AG04450 (cell line): ENCODE results near the gene PEAK3. TPM values are rescaled to one million over a fixed set of nuclear protein-coding genes. Genes with fewer than 3 reads are reported as not detected.
A peak's percentile ranks its signal among the peaks of the same experiment; 100 is the strongest.

Experiments
- CTCF ChIA-PET: fragments of 300-600, 350-600 bp; formaldehyde crosslinking; extraction: SDS; loops from one replicate; lab custom pipeline; 2022; ENCODE audit warnings: antibody characterized with exemption, inconsistent platforms; lab: Charles Lee
- POLR2A ChIA-PET: fragments of 350-600 bp; formaldehyde crosslinking; extraction: SDS; loops from one replicate; lab custom pipeline; 2021; ENCODE audit warnings: antibody characterized with exemption, inconsistent platforms; lab: Yijun Ruan, JAX
- DNase-seq: peaks from one replicate; pipeline ENCODE4 v3.0.0-alpha.2; 2011; ENCODE audit warnings: low read depth, low spot score
- H3K27ac ChIP-seq: one replicate; pipeline ENCODE4 v1.5.1; 2012; ENCODE audit warnings: low read depth, low read length, control low read depth
- H3K27me3 ChIP-seq: one replicate; pipeline ENCODE4 v1.6.0; 2012; ENCODE audit warnings: low read length; ENCODE audit not compliant: control insufficient read depth, insufficient read depth
- H3K4me3 ChIP-seq: 2 replicates; pipeline ENCODE4 v1.5.1; 2011; ENCODE audit warnings: mild to moderate bottlenecking, low read depth, low read length, control low read depth
- H3K9me3 ChIP-seq: 2 replicates; pipeline ENCODE4 v1.5.1; 2012; ENCODE audit warnings: low read length; ENCODE audit not compliant: control insufficient read depth, insufficient read depth
- polyA plus RNA-seq: library from polyadenylated mRNA; depleted of rRNA; stranded (reverse); fragments of >200 nt; gene quantifications from 2 replicates; pipeline ENCODE4 v1.2.3, GENCODE V29; 2011
- TF ChIP-seq, protein P1 (sequence below): IDR thresholded peaks from 2 replicates; pipeline ENCODE4 v1.5.1; 2011; ENCODE audit warnings: low read depth, low read length, control low read depth, inconsistent platforms

The PEAK3 gene
- polyA plus RNA-seq, 1 experiment, result 0.04 TPM

DNA sequence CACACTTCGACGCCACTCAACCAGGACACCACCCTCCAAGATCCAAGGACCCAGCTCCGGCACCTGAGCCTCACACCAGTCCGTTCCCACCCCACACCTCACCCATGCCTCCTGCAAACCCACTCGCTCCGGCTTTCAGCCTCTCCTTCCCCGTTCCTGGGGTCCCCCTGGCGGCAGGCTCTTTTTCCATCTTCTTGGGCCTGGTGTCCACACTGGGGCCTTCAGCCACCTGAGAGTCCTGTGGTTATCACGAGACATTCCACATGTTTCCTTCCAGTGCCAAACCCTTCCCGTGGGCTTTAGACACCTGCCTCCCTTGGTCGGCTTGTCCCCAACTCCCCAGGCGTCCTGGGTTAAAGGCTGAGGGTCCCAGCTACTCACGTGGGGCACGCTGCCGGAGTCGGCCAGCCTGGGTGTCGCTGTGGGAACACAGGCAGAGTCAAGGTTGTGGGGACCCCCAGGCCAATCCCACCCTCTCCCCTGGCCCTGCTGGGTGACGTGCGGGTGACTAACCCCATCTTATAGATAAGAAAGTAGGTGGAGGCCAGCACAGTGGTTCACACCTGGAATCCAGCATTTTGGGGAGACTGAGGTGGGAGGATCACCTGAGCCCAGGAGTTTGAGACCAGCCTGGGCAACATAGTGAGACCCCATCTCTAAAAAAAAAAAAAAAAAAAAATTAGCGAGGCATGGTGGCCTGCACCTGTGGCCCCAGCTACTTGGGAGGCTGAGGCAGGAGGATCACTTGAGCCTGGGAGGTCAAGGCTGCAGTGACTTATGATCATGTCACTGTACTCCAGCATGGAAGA lies 27.7 kb downstream of the PEAK3 start:
- Histone ChIP-seq H3K9me3 (no peaks in the 10 kb centered on the region; the same call in 1 of the 2 replicates), H3K4me3 (no peak overlapping the region), H3K27me3 (peaks cover 36% of the 10 kb centered on the region), H3K27ac (no peak overlapping the region)
- TF ChIP-seq, protein P1, sequence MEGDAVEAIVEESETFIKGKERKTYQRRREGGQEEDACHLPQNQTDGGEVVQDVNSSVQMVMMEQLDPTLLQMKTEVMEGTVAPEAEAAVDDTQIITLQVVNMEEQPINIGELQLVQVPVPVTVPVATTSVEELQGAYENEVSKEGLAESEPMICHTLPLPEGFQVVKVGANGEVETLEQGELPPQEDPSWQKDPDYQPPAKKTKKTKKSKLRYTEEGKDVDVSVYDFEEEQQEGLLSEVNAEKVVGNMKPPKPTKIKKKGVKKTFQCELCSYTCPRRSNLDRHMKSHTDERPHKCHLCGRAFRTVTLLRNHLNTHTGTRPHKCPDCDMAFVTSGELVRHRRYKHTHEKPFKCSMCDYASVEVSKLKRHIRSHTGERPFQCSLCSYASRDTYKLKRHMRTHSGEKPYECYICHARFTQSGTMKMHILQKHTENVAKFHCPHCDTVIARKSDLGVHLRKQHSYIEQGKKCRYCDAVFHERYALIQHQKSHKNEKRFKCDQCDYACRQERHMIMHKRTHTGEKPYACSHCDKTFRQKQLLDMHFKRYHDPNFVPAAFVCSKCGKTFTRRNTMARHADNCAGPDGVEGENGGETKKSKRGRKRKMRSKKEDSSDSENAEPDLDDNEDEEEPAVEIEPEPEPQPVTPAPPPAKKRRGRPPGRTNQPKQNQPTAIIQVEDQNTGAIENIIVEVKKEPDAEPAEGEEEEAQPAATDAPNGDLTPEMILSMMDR, result peak; percentile 76
- ChIA-PET CTCF (interaction anchor here (1.0 to 2.1 kb wide), 2 partner anchors 9 to 98 kb away, joined by 3 to 8 read pairs; no protein-coding TSS in a partner anchor), POLR2A (interaction anchor here (0.6 to 1.0 kb wide), 2 partner anchors 15 kb away, joined by 3 read pairs; no protein-coding TSS in a partner anchor)
- no peak for DNase-seq

DNA sequence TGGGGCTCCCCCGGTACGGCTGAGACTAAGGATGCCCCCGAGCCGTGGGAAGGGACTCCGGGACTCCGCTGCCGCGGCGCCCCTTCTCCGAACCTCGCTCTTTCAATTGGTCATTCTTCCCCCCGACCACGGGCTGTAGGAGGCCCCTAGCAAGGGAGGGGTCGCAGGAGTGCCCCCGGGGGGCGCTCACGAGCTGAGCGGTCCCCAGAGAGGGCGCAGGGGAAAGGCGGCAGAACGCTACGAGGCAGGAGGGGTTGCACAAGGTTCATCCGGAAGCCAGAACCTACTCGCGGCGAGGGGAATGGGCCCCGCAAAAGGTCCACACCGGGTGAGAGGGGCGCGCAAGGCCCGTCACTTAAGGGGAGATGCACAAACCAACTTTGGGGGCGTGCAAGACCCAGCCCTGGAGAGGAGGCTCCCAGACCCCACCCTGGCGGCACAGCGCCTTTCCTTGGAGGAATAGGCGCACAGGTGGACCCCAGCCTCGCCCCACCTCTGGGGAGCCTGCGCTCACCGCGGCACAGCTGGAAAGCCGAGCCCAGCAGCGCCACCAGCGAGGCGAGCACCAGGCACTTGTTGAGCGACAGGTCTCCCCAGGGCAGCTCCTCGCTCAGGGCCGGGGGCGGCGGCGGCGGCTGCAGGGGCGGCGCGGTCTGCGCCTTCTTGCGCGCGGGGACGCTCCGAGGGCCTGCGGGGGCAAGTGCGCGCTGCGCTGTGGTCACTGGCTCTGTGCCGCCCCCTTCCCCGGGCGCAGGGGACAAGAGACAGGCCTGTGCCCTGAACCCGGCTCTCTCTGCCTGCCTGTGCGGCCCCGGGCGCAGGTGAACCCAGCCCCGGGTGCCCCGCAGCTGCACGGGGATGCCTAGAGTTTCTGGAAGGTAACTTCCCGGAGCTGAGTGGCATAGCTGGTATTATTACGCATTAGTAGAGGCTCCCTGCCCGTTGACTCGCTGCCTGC lies 28.6 kb downstream of the PEAK3 start:
- ChIA-PET CTCF (interaction anchor here (0.7 to 2.1 kb wide), 3 partner anchors 10 to 97 kb away, joined by 3 to 8 read pairs (median 3); no protein-coding TSS in a partner anchor), POLR2A (interaction anchor here (0.6 kb wide), 2 partner anchors 14 to 116 kb away, joined by 3 read pairs; no protein-coding TSS in a partner anchor)
- no peaks in the 10 kb centered on the region; the same call in 1 of the 2 replicates for H3K9me3 ChIP-seq
- no peak for DNase-seq
- peaks cover 36% of the 10 kb centered on the region for H3K27me3 ChIP-seq
- TF ChIP-seq, protein P1, result 0 out of 2 replicates have a peak, but pooled peaks have one; percentile 22
- H3K4me3 ChIP-seq, result no peak overlapping the region
- no peak overlapping the region for H3K27ac ChIP-seq

DNA sequence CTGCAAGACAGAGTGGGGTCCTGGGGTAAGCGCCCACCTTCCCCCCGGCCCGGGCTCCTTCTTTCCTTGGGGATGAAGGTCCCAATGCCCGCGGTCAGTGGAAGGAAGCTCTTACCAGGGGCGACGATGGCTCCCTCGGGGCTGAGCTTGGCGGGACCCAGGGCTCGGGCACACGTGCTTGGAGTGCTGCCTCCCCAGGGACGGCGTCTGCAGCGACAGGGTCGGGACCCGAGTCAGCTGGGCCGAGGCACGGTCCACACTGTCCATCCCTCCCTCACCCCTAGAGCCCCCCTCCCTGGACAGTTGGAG lies 29.2 kb downstream of the PEAK3 start:
- TF ChIP-seq, protein P1, result no peak
- ChIA-PET CTCF (no interaction called here), POLR2A (no interaction called here)
- no peak for DNase-seq
- H3K4me3 ChIP-seq, result no peak overlapping the region
- no peaks in the 10 kb centered on the region; the same call in 1 of the 2 replicates for H3K9me3 ChIP-seq
- H3K27ac ChIP-seq, result no peak overlapping the region
- H3K27me3 ChIP-seq, result peaks cover 36% of the 10 kb centered on the region

DNA sequence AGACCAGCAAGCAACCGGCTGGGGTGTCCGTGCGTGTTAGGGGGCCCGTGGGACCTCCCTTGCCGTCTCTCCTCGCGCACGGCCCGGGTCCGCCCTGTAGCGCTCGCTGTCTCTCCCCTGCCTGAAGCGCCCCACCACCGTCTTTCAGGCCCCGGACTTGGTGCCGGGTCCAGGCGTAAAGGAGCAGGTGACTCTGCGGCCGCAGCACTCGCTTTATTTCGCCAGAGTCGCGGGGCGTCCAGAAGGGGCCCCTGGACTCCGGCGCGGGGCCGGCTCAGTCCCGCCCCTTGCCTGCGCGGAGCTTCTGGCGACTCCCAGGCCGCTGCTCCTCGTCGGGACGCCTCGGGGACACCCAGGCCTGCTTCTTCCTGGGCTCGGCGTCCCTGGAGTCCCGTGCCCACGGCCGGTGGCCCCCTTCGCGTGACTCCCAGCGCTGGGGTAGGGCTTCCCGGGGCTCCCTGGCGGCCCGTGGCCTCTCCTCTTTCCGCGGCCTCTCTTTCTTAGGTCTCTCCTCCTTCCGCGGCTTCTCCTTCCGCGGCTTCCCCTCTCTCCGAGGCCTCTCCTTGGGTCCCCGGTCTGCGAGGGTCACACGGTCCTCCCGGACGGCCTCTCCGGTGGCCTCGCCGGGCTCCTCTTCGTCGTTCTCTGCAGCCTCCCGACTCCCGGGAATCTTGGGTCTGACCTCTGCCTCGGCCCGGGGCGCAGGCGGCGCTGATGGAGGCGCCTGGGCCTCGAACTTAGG lies 29.7 kb downstream of the PEAK3 start:
- ChIA-PET POLR2A (no interaction called here), CTCF (no interaction called here)
- H3K27me3 ChIP-seq, result peaks cover 36% of the 10 kb centered on the region
- no peaks in the 10 kb centered on the region; the same call in 1 of the 2 replicates for H3K9me3 ChIP-seq
- no peak overlapping the region for H3K27ac ChIP-seq
- DNase-seq, result no peak
- H3K4me3 ChIP-seq, result no peak overlapping the region
- TF ChIP-seq, protein P1, result no peak
